ENCODE data around the gene PRDM7. TPM values are rescaled to one million over a fixed set of nuclear protein-coding genes. Genes with fewer than 3 reads are reported as not detected.

PRDM7 gene
- total and polyA plus RNA-seq, 2 of the 8 experiments (the other 6 are each of a cell fraction or from before 2014, with no cell fraction given): 0.02 TPM; not detected in 1

- Histone ChIP-seq H3K23me2 (ENCODE audit: low read depth, low read length) (peaks cover 9% of the 10 kb centered on the region; the same call in 1 of the 2 replicates), H3K79me2 (ENCODE audit: control insufficient read depth in 1 of 2, insufficient read depth in 2 of 2, low read length in 2 of 2) (peaks cover 0 to 12% of the 10 kb centered on the region in 2 experiments; a peak in 2 of 4 replicates), H3K9ac (replicated peaks in 1 of 4; ENCODE audit: extremely low read depth in 1 of 4, low read depth in 3 of 4, low read length in 3 of 4) (no peak overlapping the region; a peak in 1 of 7 replicates), H3K4me2 (ENCODE audit: insufficient read depth in 1 of 2, low read depth in 2 of 2, low read length in 2 of 2) (peak overlapping the region; percentile 75 to 94), H3K4ac (replicated peaks; ENCODE audit: insufficient read length, low read depth, low read length) (peak overlapping the region; percentile 17), H3K23ac (ENCODE audit: insufficient read length) (no peak overlapping the region), H2BK20ac (ENCODE audit: low read length) (0 out of 2 replicates have a peak overlapping the region, but pooled peaks have one; percentile 75), H2BK12ac (ENCODE audit: low read depth, low read length) (peak overlapping the region; percentile 86), H3K27ac (ENCODE audit: low read depth, low read length) (peak overlapping the region; percentile 40; the same call in 1 of the 2 replicates), H2BK5ac (ENCODE audit: low read depth, low read length) (peak overlapping the region; percentile 20), H3K56ac (replicated peaks; ENCODE audit: insufficient read length, low read depth, low read length) (no peak overlapping the region), H3K4me3 (ENCODE audit: extremely low read depth in 1 of 4, insufficient read depth in 2 of 4, low read depth in 3 of 4, low read length in 4 of 4) (peak overlapping the region in 1 of 4 experiments; percentile 85; a peak in 4 of 8 replicates), H4K20me1 (replicated peaks in 1 of 2; ENCODE audit: control insufficient read depth in 1 of 2, insufficient read depth in 2 of 2, low read length in 2 of 2) (peaks cover 8 to 13% of the 10 kb centered on the region in 2 experiments), H4K8ac (ENCODE audit: extremely low read depth, insufficient read depth, low read length) (no peak overlapping the region), H3K79me1 (ENCODE audit: low read depth, low read length) (peaks cover 8% of the 10 kb centered on the region), H4K91ac (replicated peaks; ENCODE audit: insufficient read length, low read length) (peak overlapping the region; percentile 36), H3K9me3 (ENCODE audit: insufficient read depth in 2 of 2, low read depth in 1 of 2, low read length in 1 of 2) (no peaks in the 10 kb centered on the region), H3K4me1 (replicated peaks in 1 of 4; ENCODE audit: control insufficient read depth in 3 of 4, insufficient read depth in 4 of 4, low read length in 3 of 4) (peaks cover 8 to 12% (median 8%) of the 10 kb centered on the region in 4 experiments; a peak in 6 of 7 replicates), H3K27me3 (replicated peaks in 1 of 4; ENCODE audit: control insufficient read depth in 3 of 4, extremely low read depth in 1 of 4, insufficient read depth in 3 of 4, low read length in 3 of 4) (no peaks in the 10 kb centered on the region; a peak in 2 of 7 replicates), H2AFZ (ENCODE audit: low read length) (no peak overlapping the region), H4K5ac (ENCODE audit: insufficient read length, low read depth, low read length) (no peak overlapping the region), H3K14ac (ENCODE audit: insufficient read length) (no peak overlapping the region), H3K36me3 (ENCODE audit: control insufficient read depth in 2 of 4, insufficient read depth in 4 of 4, low read length in 3 of 4) (no peaks in the 10 kb centered on the region; a peak in 1 of 8 replicates), H2BK15ac (ENCODE audit: low read length) (peak overlapping the region; percentile 89; the same call in 1 of the 2 replicates), H3K18ac (ENCODE audit: extremely low read depth, low read length) (peak overlapping the region; percentile 38; the same call in 1 of the 2 replicates), H2AK5ac (ENCODE audit: low read depth, low read length) (peak overlapping the region; percentile 41; the same call in 1 of the 2 replicates), H2BK120ac (replicated peaks; ENCODE audit: low read depth, low read length) (no peak overlapping the region)
- WGBS, 2 experiments (ENCODE audit: extremely low coverage in 1 of 2, insufficient coverage in 1 of 2, insufficient read length in 1 of 2, insufficient replicate concordance in 2 of 2, low coverage in 1 of 2, low lambda C conversion rate in 2 of 2, missing lambda C conversion rate in 1 of 2): 65% methylated on average over 2 of the region's 2 CpGs; no CpG with 5 or more reads in 1 of the 2 experiments
- TF ChIP-seq FOSL1 (IDR thresholded peaks at IDR 0.05; ENCODE audit: insufficient read depth, low read depth, low read length): no peak
- peak in 1 of 2 experiments; percentile 39; a peak in 1 of 3 replicates for TF ChIP-seq POLR2A (IDR thresholded peaks at IDR 0.05; ENCODE audit: control extremely low read depth in 1 of 2, low read depth in 2 of 2, low read length in 2 of 2)
- TF ChIP-seq NANOG (IDR thresholded peaks at IDR 0.05; ENCODE audit: insufficient read depth, low read depth, low read length, poor library complexity, severe bottlenecking): no peak
- TF ChIP-seq BRCA1 (IDR thresholded peaks at IDR 0.05; ENCODE audit: low read depth, low read length): no peak
- no peak for FAIRE-seq
- no peak for DNase-seq (ENCODE audit: low read depth in 1 of 2, low spot score in 2 of 2)
- POLR2A ChIA-PET (ENCODE audit: partially characterized antibody): interaction anchor here (0.7 to 12.1 kb wide), 11 partner anchors 10 to 101 kb away, joined by 3 to 81 read pairs (median 7); partner anchors contain the start of gene TUBB3
- CTCF ChIA-PET (ENCODE audit: partially characterized antibody): interaction anchor here (0.6 to 2.2 kb wide), 10 partner anchors 13 to 183 kb away, joined by 3 to 6 read pairs (median 4); partner anchors contain the start of genes MC1R and TUBB3
These were observed 56.2 kb downstream of the PRDM7 start for GRCh38 chr16:90020838-90021382.

Data from H1 (cell line).